HG03558 (cell line): Measurements from ENCODE around the gene ZC3H4.
"Not testable (repeated sequence)": the region's sequence is repeated elsewhere in the genome, so short reads cannot be mapped to it uniquely, and the experiment has no call there.

Source experiments
- ATAC-seq: cut with Tn5 transposase; IDR thresholded peaks from one replicate; pipeline ENCODE4 v1.9.1; 2021; ENCODE audit warnings: moderate number of reproducible peaks; ENCODE audit not compliant: unreplicated experiment; ENCODE audit errors: extremely low read depth

ZC3H4 gene

DNA sequence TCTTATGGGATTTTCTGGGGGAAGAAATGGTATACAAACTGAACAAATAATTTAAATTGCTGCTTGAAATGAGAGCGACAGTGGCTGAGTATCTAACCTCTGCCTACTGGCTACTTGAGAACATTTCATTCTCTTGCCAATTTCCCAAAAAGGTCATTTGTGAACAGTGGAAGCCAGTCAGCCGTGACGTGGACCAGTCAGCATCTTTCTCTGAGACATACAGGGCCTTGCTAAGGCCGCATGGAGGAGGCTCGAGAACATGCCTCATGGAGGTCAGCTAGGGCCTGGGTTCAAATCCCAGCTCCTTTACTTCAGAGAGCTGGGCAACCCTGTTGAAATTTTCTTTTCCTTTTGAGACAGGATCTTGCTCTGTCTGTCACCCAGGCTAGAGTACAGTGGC, 20.3 kb downstream of the ZC3H4 start:
- no peak for ATAC-seq

DNA sequence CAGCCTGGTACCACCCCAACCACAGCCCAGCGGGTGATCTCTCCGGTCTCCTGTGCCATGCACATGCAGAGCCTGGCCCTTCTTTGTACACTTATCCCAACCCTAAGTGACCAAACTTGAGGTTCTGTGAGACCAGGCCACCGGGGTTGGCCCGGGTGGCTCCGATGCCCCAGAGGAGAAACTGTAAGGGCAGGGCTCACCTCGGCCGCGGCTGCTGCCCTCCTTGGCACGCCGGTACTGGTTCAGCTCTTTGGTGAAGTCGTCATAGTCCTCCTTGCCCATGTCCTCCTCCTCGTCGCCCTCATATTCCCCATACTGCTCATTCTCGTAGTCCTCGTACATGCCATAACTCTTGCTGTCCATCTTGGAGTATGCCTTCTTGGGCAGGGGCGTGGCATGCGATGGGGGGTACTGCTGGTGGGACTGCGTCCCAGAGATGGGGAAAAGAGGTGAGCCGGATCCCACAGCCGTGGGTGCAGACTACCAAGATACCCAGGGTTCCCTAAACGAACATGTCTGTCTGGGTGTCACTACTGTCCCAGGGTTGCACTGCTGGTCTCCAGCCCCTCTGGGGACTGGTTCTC, 23.7 kb downstream of the ZC3H4 start:
- ATAC-seq, result no peak

DNA sequence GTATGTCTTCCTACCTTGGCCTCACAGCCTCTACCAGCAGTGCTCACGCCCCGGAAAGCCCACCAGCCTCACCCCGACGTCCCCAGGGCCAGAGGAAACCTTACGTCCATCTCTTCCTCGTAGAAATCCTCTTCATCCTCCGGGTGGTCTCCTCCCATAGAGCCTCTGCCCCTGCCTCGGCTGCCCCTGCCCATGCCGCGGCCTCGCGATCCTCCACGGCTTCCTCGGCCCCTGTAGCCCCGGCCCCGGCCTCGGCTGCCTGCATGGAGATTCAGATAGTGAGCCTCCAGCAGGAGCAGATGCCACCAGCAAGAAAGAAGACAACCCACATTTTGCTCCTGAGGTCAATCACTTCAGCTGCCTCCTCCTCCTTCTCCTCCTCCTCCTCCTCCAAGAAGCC, 27.3 kb downstream of the ZC3H4 start:
- no peak for ATAC-seq

DNA sequence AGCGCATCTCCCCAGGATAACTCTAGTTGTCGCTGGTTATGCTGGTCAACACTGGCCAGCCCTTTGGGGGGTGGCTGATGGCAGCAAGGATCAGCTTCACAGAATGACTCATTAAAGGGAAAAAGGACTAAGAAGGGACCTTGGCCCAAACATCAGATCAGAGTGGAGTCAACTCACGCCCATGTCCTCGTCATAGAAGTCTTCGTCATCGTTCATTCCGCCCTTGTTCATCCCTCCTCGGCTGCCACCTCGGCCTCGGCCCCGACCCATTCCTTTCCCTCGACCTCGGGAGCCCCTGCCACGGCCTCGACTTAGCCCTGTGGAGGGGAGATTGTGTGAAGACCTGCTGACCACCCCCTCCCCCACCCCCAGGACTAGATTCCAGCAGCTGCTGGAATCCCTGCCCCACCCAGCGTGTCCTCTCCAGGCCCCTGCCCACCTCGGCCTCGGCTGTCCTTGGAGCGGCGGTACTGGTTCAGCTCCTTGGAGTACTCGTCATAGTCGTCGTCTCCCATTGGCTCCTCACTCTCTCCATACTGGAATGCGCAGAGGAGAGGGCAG, 28.6 kb downstream of the ZC3H4 start:
- ATAC-seq, result no peak

DNA sequence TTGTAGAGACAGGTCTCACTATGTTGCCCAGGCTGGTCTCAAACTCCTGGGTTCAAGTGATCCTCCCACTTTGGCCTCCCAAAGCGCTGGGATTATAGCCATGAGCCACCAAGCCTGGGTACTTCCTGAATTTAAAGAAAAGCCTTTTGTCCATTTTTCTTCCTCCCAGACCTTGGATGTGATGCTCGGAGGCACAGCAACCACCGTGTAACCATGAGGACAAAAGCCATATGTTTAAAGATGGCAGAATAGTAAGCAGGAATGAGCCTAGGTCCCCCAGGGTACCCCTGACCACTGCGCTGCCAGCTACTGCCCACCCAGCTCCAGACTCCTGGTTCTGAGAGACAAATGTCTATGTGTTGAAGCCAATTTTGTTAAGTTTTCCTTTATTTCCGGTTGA, 31.1 kb downstream of the ZC3H4 start:
- ATAC-seq, result no peak

DNA sequence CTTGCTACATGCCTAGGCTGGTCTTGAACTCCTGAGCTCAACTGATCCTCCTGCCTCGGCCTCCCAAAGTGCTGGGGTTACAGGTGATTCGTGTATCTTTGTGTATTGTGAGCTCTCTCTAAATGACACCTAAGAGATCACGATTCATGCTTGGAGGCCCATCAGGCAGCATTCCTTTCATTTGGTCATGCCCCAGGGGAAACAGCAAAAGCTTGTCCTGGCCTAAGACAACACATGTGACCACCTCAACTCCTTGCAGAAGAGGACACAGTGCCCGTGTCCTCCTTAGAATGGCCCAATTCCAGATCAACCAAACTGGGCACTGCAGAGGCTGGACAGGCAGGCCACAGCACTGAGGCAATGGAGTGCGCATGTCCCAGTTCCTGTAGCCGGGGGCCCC, 32.5 kb downstream of the ZC3H4 start:
- no peak for ATAC-seq

DNA sequence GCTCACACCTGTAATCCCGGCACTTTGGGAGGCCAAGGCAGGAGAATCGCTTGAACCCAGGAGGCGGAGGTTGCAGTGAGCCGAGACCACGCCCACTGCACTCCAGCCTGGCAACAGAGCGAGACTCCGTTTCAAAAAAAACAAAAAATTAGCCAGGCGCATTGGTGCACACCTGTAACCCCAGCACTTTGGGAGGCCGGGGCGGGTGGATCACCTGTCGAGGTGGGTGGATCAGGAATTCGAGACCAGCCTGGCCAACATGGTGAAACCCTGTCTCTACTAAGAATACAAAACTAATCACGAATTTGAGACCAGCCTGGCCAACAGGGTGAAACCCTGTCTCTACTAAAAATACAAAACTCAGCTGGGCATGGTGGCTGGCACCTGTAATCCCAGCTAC, 35.2 kb downstream of the ZC3H4 start:
- not testable (repeated sequence) for ATAC-seq

DNA sequence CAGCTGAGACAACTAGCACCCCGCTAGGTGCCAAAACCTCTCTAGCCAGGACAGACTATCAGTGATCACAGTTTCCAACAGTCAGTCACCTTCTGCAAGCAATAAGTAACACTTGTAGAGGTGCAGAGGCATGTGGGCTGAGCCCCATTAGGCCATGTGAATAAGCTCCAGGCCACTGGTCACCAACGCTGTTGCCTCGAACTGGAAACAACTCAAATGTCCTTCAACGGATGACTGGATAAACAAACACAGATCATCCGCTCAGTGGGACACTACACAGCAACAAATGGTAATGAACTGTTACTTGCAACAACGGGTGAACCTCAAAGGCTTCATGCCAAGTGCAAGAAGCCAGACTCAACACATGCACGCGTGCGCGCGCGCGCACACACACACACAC, 37.6 kb downstream of the ZC3H4 start:
- no peak for ATAC-seq

DNA sequence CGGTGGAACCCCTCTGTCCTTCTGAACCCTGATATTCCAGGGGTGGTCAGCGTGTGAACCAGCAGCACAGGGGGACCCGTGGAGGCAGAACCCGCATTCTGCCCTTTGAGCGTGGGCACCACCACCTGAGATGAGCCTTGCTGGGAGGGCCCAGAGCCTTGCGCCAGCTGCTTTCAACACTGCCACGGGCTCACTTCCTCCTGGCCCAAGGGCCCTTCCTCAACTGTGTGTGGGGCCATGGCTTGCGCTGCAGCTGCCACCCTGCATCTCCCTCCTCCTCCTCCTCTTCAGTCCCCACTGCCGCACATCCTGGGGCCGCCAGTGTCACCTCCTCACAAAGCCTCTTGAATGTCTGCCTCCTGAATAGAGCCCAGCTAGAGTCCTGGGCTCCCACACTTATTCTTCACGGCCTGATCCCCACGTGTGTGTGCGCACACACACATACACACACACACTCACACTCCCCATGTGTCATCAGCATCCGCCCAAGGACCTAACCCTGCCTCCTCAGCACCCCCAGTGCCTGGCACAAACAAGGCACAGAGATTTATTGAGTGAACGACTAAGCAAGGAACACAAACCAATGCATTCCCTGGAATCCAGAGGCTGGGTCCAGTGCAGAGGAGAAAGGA, 38.3 kb downstream of the ZC3H4 start:
- no peak for ATAC-seq

DNA sequence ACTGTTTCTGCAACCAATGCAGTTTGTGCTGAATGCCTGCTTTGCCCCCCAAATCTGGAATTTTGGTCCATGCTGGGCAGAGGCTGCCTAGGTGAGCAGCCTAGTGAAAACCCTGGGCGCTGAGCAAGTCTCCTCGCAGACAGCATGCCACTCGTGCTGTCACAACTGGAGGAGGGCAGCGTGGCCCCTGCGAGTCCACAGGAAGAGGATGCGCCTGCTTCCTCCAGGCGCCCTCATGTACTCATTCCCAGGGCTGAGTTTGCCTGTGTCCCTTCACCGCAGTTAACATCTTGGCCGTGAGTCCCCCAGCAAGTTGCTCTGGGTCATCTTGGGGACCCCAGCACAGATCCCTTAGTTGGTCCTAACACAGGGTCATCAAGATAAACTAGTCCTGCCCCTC, 39.0 kb downstream of the ZC3H4 start:
- ATAC-seq, result no peak

DNA sequence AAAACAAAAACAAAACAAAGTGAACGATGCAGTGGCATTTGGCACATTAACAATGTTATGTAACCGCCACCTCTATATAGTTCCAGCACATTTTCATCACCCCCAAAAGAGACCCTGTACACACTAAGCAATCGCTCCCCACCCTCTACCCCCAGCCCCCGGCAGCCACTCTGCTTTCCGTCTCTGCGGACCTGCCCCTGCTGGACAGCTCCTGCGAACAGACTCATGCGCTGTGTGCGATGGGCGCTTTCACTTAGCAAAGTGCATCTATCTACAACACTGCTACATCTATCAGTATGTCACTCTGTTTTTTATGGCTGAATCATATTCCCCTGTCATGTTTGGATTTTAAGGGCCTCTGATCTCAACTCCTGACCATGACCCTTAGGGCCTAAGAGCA, 40.0 kb downstream of the ZC3H4 start:
- no peak for ATAC-seq

DNA sequence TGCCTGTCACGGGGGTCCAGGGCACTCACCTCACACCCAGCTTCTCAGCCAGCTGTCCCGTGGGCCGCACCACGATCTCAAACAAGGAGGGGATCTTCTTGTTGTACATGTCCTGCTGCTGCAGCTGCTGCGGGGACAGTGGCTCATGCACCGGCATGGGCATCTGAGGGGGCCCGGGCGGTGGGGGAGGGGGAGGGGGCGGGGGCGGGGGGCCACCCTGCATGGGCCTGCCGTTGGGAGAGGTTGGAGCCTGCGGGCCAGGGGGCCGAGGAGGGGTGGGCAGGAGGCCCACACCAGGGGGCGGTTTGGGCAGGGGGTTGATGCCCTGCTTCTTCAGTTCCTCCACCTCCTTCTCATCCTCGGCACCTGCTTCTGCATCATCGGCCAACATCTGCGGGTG, 41.3 kb downstream of the ZC3H4 start:
- no peak for ATAC-seq

DNA sequence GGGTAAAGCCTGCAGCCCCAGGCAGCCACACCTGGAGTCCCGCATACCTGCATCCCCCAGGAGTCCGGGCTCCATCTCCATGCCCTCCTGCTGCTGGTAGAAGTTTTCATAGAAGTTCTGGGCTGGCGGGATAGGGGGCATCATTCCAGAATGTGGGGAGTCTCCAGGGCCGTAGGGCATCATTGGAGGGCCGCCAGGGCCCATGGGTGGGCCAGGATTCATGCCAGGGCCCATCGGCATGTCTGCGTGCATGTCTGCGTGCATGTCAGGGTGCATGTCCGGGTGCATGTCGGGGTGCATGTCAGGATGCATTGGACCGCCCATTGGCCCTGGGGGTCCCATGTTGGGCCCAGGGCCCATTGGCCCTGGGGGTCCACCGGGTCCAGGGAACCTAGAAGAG, 41.8 kb downstream of the ZC3H4 start:
- no peak for ATAC-seq

DNA sequence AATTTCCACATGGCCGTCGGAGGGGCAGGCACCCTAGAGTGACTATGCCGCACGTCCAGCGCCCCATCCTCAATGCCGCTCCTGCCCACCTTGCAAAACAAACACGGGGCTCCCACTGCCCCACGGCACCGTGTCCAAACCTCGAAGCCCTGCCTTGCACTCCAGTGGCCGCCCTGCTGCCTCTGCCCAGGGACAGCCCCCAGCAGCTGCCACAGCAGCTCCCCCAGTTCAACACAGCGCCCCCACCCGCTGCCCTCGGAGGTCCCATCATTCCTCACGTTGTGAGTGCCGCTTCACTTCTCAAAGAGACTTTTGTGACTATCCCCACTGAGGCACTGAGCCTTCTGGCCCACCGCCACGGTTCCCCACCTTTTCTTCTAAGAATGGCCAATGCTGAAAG, 42.8 kb downstream of the ZC3H4 start:
- no peak for ATAC-seq

DNA sequence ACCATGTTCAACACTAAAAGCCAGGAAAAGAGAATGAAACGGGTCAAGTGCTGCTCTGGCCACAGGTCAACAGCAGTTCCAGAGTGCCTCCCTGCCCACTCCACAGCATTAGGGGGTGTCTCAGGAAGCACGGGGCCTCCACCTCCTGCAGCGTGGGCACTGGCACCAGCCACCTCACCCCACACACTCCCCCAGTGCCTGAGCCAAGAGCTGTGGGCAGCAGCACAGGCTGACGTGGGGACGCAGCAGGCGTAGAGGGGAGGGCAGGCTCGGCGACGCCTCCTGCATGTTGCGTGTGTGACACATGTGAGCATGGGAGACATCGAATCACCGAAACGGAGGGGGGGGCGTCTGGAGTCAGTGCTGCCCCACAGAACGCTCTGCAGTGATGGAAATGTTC, 43.8 kb downstream of the ZC3H4 start:
- ATAC-seq, result no peak

DNA sequence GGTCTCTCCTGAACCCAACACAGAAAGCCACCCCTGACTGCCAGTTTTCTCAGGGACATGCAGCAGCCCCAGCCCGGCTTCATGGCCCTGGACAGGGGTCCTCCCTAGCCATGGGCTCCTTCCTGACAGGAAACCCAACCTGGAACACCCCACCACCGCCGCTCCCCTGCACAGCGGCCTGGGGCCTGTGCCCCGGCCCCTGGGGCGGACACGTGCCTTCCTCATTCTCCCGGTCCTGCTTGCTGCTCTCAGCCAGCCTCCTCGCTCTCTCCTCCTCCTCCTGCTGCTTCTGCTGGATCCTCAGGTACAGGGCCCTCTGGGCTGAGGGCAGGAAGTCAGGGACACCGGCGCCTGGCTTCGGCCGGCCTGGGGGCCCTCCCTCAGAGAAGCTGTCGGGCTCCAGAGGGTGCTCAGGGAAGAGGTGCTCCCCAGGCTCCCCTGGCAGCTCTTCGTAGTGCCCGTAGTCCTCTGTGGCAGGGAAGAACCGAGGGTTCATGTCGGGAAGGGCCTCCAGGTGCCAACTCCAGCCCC, 44.6 kb downstream of the ZC3H4 start:
- no peak for ATAC-seq

DNA sequence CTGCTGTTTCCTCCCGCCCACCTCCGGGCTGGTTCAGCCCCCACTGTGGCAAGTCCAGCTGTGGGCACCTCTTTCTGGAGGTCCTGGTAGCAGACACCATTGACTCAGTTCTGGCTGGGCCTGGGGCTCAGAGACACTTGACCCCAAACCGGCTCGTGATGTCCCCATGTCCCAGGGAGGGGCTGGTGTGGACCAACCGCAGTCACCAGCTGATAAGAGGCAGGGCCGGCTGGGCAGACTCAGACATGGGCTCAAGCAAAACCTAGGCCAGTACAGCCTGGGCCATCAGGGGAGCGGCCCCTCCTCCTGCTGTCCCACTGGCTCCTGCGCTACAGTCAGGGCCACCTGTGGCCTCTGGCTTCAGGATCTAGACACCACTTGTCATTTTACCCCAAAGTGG, 45.3 kb downstream of the ZC3H4 start:
- no peak for ATAC-seq

DNA sequence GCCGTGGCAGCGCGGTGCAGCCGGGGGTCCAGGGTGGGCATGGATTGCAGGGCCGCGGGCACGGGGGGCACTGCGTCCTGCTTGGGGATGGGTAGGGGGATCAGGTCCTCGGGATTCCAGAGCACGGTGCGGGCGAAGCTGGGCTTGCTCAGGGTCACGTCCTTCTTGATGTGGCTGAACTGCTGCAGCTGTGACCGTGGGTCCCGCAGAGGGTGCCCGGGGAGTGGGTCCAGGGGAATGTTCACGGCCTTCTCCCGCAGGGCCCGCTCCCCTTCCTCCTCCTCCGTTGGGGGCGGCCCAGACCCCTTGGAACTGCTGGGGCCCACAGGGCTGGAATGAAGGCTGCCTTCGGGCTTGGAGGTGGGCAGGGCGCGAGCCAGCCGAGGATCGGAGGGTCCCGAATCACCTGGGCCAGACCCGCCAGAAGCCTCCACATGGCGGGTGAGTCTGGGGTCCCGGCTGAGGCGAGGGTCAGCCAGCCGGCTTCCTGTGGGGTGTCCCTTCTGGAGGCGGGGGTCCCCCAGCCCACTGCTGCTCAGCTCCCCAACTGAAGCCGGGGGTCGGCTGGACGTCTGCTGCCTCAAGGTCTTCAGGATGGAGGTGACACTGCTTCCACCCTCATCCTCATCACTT, 46.2 kb downstream of the ZC3H4 start:
- ATAC-seq, result no peak

DNA sequence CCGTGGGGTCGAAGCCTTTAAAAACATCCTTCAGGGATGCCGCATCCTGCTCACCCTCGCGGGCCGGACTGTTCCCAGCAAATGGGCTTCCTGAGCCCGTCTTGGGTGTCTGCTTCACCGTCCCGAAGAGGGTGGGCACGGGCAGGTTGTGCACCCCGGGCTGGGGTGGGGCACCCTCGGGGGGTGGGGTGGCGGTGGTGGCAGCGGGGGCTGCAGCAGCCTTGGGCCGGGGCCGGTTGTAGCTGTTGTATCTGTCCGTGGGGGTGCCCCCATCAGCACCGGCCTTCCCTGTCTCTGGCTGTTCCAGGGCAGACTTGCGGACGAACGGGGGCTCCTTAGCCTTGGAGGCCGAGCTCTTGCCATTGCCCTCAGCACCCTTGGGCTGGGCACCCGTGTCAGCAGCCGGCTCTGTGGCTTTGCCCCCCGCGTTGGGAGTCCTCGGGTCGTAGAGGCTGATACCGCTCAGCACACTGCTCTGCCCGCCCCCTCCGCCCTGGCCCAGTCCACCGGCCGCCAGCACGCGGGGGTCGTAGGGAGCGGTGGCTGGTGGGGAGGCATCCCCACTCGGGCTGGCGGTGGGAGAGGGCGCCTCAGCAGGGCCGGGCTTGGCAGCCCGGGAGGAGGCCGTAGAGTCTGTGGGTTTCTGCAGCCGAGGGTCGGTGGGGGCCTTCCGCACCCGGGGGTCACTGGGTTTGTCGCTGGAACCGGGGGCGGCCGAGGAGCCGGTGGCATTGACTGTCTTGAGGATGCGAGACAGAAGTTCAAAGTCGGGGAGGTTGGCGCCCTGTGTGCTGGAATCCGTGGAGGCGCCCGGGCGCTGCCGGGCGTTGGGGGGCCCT, 47.0 kb downstream of the ZC3H4 start:
- ATAC-seq, result no peak

DNA sequence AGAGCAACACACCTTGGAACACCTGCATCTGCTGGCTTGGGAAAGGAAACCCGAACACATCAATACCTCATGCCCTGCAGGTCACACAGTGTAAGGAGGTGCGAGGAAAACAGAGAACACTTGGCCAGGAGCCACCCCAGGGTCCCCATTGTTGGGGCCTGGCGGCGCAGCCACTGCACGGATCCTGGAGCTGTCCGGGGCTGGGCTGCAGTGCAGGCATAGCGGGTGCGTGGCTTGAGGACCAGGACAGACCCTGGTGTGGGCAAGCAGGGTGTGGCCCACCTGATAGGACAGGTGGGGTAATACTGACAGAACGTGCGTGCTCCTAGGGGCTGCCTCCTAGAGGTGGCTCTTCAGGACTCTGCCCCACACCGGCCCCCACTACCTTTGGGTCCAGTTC, 48.3 kb downstream of the ZC3H4 start:
- ATAC-seq, result no peak

DNA sequence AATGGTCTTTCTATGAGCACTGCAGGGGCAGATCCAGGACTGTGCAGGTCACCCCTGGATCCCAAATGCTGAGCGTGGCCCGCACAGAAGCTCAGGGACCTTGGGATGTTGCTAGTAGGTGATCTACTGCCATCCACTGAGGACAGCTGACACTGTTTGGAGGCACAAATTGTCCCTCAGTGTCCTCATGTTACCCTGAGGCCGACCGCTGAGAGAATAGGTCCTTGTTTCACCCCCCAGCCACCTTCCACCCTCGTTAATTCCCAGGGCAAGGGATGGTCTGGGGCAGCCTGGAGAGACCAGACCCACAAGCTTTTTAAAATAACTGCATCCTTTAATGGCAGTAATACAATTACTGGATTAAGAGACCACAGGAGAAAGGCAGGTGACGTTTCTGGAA, 49.7 kb downstream of the ZC3H4 start:
- ATAC-seq, result no peak
